HG03378 (cell line): ENCODE data around the gene OR2T33.
"Not testable (repeated sequence)": the region's sequence is repeated elsewhere in the genome, so short reads cannot be mapped to it uniquely, and the experiment has no call there.

Source experiments
- ATAC-seq: cut with Tn5 transposase; IDR thresholded peaks from one replicate; pipeline ENCODE4 v1.9.1; 2021; ENCODE audit warnings: mild to moderate bottlenecking, moderate library complexity; ENCODE audit not compliant: unreplicated experiment

The OR2T33 gene

GRCh38 chr1:248277876-248278275 lies at the start of gene OR2T33:
Gene OR2T33, minus strand, starts transcription at chr1:248277976. Its CDS starts 4,162 bp downstream, at chr1:248273814.
- ATAC-seq, result no peak

- no peak for ATAC-seq
These were observed 46.7 kb upstream of the OR2T33 start, which contains the start of gene OR2M7 for GRCh38 chr1:248324468-248324867. Gene OR2M7, minus strand, starts transcription at chr1:248324568. Its CDS starts 0 bp downstream, at chr1:248324568.

- no peak for ATAC-seq
These were observed 39.0 kb upstream of the OR2T33 start for GRCh38 chr1:248316796-248317195.

- not testable (repeated sequence) for ATAC-seq
These were observed 29.0 kb upstream of the OR2T33 start for GRCh38 chr1:248306740-248307139.

- ATAC-seq, result no peak
These were observed 28.3 kb upstream of the OR2T33 start for GRCh38 chr1:248306103-248306502.

- not testable (repeated sequence) for ATAC-seq
These were observed 27.9 kb upstream of the OR2T33 start for GRCh38 chr1:248305672-248306071.

- ATAC-seq, result no peak
These were observed 25.5 kb upstream of the OR2T33 start, which contains the start of gene OR2T12 for GRCh38 chr1:248303324-248303723. Gene OR2T12, minus strand, starts transcription at chr1:248303424. Its CDS starts 7,846 bp downstream, at chr1:248295578.

- no peak for ATAC-seq
These were observed 10.6 kb upstream of the OR2T33 start for GRCh38 chr1:248288391-248288790.

- not testable (repeated sequence) for ATAC-seq
These were observed 4.6 kb downstream of the OR2T33 start for GRCh38 chr1:248273225-248273624.

GRCh38 chr1:248268178-248268577 lies 9.6 kb downstream of the OR2T33 start:
- no peak for ATAC-seq

- ATAC-seq, result not testable (repeated sequence)
These were observed 18.5 kb downstream of the OR2T33 start for GRCh38 chr1:248259309-248259708.

- peak; percentile 90 for ATAC-seq
These were observed 34.6 kb downstream of the OR2T33 start for GRCh38 chr1:248243204-248243603.

GRCh38 chr1:248239478-248239877 lies 38.3 kb downstream of the OR2T33 start:
- no peak for ATAC-seq

GRCh38 chr1:248231117-248231516 lies 46.7 kb downstream of the OR2T33 start, which contains the start of gene OR2M4:
Gene OR2M4, plus strand, starts transcription at chr1:248231417. Its CDS starts 7,512 bp downstream, at chr1:248238929.
- no peak for ATAC-seq

- ATAC-seq, result no peak
These were observed 48.3 kb downstream of the OR2T33 start for GRCh38 chr1:248229360-248229908.

- no peak for ATAC-seq
These were observed 52.2 kb downstream of the OR2T33 start for GRCh38 chr1:248225537-248225936.
